Measurements from ENCODE around the gene CAPN5. TPM values are rescaled to one million over a fixed set of nuclear protein-coding genes. Genes with fewer than 3 reads are reported as not detected.
A peak's percentile ranks its signal among the peaks of the same experiment; 100 is the strongest.

CAPN5 gene
- total and polyA plus RNA-seq, 2 experiments from 2014 or later = 25.2 to 28.8 TPM

DNA sequence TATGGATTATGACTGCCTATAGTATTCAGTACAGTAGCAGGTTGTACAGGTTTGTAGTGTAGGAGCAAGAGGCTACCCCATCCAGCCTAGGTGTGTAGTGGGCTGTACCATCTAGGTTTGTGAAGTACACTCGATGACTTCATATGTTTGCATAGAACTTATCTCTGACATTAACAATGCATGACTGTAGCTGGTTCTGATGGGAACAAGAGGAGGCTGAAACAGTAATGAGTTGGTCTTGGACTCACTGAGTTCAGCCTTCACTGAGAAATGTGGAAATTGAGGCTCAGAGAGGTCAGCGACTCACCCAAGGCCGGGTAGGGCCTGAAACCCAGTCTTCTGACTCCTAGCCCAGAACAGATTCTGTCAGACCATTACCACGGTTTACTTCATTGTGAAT is 74.3 kb downstream of the CAPN5 start:
- Histone ChIP-seq H3K4me2 (no peak overlapping the region), H3K79me2 (no peaks in the 10 kb centered on the region), H3K9me3 (ENCODE audit: low read depth) (no peaks in the 10 kb centered on the region), H3K4me1 (ENCODE audit: insufficient read depth) (peaks cover 32% of the 10 kb centered on the region), H2AFZ (no peak overlapping the region), H3K4me3 (no peak overlapping the region), H3K27ac (peak overlapping the region; percentile 78), H4K20me1 (ENCODE audit: insufficient read depth, poor library complexity, severe bottlenecking) (no peaks in the 10 kb centered on the region), H3K36me3 (replicated peaks; ENCODE audit: insufficient read depth, low read depth) (no peaks in the 10 kb centered on the region), H3K27me3 (no peaks in the 10 kb centered on the region), H3K9me2 (replicated peaks; ENCODE audit: insufficient read depth) (no peaks in the 10 kb centered on the region)
- 76% methylated on average over 4 of the region's 4 CpGs for WGBS (ENCODE audit: low lambda C conversion rate, missing lambda C conversion rate)
- peak; percentile 63 for DNase-seq (ENCODE audit: low spot score)
- TF ChIP-seq EZH2phosphoT487 (IDR thresholded peaks at IDR 0.05; ENCODE audit: low read depth, severe bottlenecking, unreplicated experiment) = no peak
- TF ChIP-seq, protein P1, sequence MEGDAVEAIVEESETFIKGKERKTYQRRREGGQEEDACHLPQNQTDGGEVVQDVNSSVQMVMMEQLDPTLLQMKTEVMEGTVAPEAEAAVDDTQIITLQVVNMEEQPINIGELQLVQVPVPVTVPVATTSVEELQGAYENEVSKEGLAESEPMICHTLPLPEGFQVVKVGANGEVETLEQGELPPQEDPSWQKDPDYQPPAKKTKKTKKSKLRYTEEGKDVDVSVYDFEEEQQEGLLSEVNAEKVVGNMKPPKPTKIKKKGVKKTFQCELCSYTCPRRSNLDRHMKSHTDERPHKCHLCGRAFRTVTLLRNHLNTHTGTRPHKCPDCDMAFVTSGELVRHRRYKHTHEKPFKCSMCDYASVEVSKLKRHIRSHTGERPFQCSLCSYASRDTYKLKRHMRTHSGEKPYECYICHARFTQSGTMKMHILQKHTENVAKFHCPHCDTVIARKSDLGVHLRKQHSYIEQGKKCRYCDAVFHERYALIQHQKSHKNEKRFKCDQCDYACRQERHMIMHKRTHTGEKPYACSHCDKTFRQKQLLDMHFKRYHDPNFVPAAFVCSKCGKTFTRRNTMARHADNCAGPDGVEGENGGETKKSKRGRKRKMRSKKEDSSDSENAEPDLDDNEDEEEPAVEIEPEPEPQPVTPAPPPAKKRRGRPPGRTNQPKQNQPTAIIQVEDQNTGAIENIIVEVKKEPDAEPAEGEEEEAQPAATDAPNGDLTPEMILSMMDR (IDR thresholded peaks at IDR 0.05; ENCODE audit: poor library complexity) = no peak
- TF ChIP-seq EZH2 (IDR thresholded peaks at IDR 0.05; ENCODE audit: borderline replicate concordance) = no peak

DNA sequence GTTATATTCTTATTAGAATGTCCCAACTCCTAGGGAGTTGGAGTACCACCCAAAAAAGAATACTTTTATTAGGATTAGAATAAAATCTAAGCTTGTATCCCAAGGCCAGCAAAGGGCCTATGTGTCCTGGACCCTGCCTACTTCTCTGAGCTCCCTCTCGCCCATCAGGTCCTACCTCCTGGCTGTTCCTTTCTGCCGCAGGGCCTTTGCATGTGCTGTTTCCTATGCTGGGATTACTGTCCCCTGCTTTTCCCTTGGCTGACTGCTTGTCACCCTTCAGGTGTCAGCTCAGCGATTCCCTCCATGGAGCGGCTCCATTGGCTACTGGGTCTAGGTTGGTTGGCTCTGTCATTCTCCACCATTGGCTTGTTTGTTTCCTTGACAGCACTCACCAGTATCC is 74.7 kb downstream of the CAPN5 start:
- Histone ChIP-seq H3K4me1 (ENCODE audit: insufficient read depth) (peaks cover 32% of the 10 kb centered on the region), H3K9me2 (replicated peaks; ENCODE audit: insufficient read depth) (no peaks in the 10 kb centered on the region), H3K79me2 (no peaks in the 10 kb centered on the region), H2AFZ (no peak overlapping the region), H3K27ac (peak overlapping the region; percentile 78), H3K9me3 (ENCODE audit: low read depth) (no peaks in the 10 kb centered on the region), H3K4me2 (no peak overlapping the region), H3K27me3 (no peaks in the 10 kb centered on the region), H4K20me1 (ENCODE audit: insufficient read depth, poor library complexity, severe bottlenecking) (no peaks in the 10 kb centered on the region), H3K4me3 (no peak overlapping the region), H3K36me3 (replicated peaks; ENCODE audit: insufficient read depth, low read depth) (no peaks in the 10 kb centered on the region)
- no peak for TF ChIP-seq EZH2 (IDR thresholded peaks at IDR 0.05; ENCODE audit: borderline replicate concordance)
- TF ChIP-seq, protein P1 (IDR thresholded peaks at IDR 0.05; ENCODE audit: poor library complexity) = no peak
- 98% methylated on average over 4 of the region's 4 CpGs for WGBS (ENCODE audit: low lambda C conversion rate, missing lambda C conversion rate)
- DNase-seq (ENCODE audit: low spot score) = no peak

DNA sequence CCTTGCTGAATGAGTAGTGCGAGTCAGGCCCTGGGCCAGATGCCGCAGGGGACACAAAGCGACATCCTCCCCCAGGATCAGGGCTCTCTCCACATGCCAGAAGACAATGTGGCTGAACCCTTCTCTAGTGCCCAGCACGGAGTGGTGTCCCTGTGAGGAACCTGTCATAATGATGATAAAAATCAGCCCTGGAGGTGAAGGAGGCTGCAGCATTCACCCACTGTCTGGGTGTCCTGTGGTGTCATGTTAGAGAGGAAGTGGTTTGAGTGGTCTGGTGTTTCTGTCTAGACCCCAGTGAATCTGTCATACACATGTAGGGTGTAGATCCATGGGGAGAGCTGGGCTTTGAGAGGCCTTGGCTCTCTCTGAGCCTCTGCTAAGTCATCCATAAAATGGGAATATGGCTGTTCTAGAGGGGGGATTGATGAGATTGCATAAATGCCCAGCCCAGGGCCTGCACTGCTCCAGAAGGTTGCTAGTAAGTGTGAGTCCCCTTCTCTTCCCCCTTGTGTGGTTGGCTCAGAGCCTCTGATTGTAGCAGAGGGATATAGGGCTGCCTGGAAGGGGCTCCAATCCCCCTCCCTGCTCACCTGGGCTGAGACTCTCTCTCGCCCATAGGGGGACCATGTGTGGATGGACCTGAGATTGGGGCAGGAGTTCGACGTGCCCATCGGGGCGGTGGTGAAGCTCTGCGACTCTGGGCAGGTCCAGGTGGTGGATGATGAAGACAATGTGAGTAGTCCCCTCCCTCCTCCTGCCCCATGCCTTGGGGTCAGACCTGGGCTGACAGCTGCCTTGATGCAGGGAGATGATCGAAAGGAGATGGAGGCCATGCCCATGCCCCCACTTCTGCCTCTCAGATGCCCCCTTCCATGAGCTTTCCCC is 75.6 kb downstream of the CAPN5 start:
- no peak overlapping the region for H3K4me3 ChIP-seq
- H3K36me3 ChIP-seq (replicated peaks; ENCODE audit: insufficient read depth, low read depth) = no peaks in the 10 kb centered on the region
- no peak overlapping the region for H2AFZ ChIP-seq
- no peaks in the 10 kb centered on the region for H4K20me1 ChIP-seq (ENCODE audit: insufficient read depth, poor library complexity, severe bottlenecking)
- 97% methylated on average over 11 of the region's 11 CpGs for WGBS (ENCODE audit: low lambda C conversion rate, missing lambda C conversion rate)
- no peaks in the 10 kb centered on the region for H3K79me2 ChIP-seq
- H3K4me1 ChIP-seq (ENCODE audit: insufficient read depth) = peaks cover 32% of the 10 kb centered on the region
- H3K4me2 ChIP-seq = no peak overlapping the region
- no peak for DNase-seq (ENCODE audit: low spot score)
- no peak overlapping the region for H3K27ac ChIP-seq
- no peaks in the 10 kb centered on the region for H3K27me3 ChIP-seq
- H3K9me2 ChIP-seq (replicated peaks; ENCODE audit: insufficient read depth) = no peaks in the 10 kb centered on the region
- no peaks in the 10 kb centered on the region for H3K9me3 ChIP-seq (ENCODE audit: low read depth)
- TF ChIP-seq EZH2 (IDR thresholded peaks at IDR 0.05; ENCODE audit: borderline replicate concordance) (no peak), EZH2phosphoT487 (IDR thresholded peaks at IDR 0.05; ENCODE audit: low read depth, severe bottlenecking, unreplicated experiment) (no peak)
- TF ChIP-seq, protein P1 (IDR thresholded peaks at IDR 0.05; ENCODE audit: poor library complexity) = no peak
